Endothelial cell of umbilical vein (primary cell): ENCODE measurements around the gene KIAA1755. TPM values are rescaled to one million over a fixed set of nuclear protein-coding genes. Genes with fewer than 3 reads are reported as not detected.

ENCODE experiments used
- BruUV-seq: library from RNA; stranded (reverse); fragments of 400-500 nt; replicated peaks from 2 replicates; lab custom pipeline; 2021; lab: Mats Ljungman, UMichigan
- CTCF ChIA-PET: fragments of 300-600, 350-600 bp; sonication (Branson Sonifier 250); formaldehyde crosslinking; loops from one replicate; lab custom pipeline; 2021; ENCODE audit warnings: antibody characterized with exemption, inconsistent platforms; lab: Charles Lee
- POLR2A ChIA-PET: fragments of 300-600, 350-600 bp; sonication (Branson Sonifier 250); formaldehyde crosslinking; loops from one replicate; lab custom pipeline; 2021; ENCODE audit warnings: antibody characterized with exemption, inconsistent platforms; lab: Charles Lee
- DNase-seq: peaks from one replicate; pipeline ENCODE4 v3.0.0-alpha.2; 2011; ENCODE audit warnings: low read depth, low spot score
- FAIRE-seq: peaks from 2 replicates; lab custom pipeline; 2011; peaks lifted over from hg19 to GRCh38; lab: Jason Lieb, UNC
- H2AFZ ChIP-seq: 2 replicates; pipeline ENCODE4 v1.6.0; 2012; ENCODE audit warnings: low read depth, low read length, control low read depth, inconsistent platforms
- H3K27ac ChIP-seq: 2 replicates; pipeline ENCODE4 v1.5.1; 2011; ENCODE audit warnings: low read depth, mild to moderate bottlenecking, control low read depth, low read length, moderate library complexity; ENCODE audit not compliant: insufficient read depth
- H3K27me3 ChIP-seq, 2 experiments: 2 replicates each; pipeline versions ENCODE4 v1.6.0 to v1.6.1; 2011; ENCODE audit warnings: low read length in 2 of 2, mixed read lengths in 1 of 2; ENCODE audit not compliant: control insufficient read depth in 2 of 2, insufficient read depth in 2 of 2
- H3K36me3 ChIP-seq, 2 experiments: 2 replicates in 1 of 2; 3 replicates in 1 of 2; pipeline ENCODE4 v1.5.1; 2011; ENCODE audit warnings: low read length in 2 of 2, mild to moderate bottlenecking in 1 of 2, moderate library complexity in 1 of 2; ENCODE audit not compliant: control insufficient read depth in 2 of 2, insufficient read depth in 2 of 2; ENCODE audit errors: extremely low read depth in 1 of 2
- H3K4me1 ChIP-seq: 3 replicates; pipeline ENCODE4 v1.5.1; 2011; ENCODE audit warnings: mild to moderate bottlenecking, low read length; ENCODE audit not compliant: control insufficient read depth, insufficient read depth; ENCODE audit errors: extremely low read depth
- H3K4me2 ChIP-seq: 2 replicates; pipeline ENCODE4 v1.6.1; 2011; ENCODE audit warnings: low read length, control low read depth, mixed read lengths; ENCODE audit not compliant: insufficient read depth
- H3K4me3 ChIP-seq, 3 experiments: fragments of 200-600 bp in 1 of 3; sonication (generic), shearing (Covaris generic) in 1 of 3; replicated peaks in 1 of 3; 2 replicates each; pipeline ENCODE4 v1.5.1; 2011 to 2016; ENCODE audit warnings: control low read depth in 3 of 3, low read length in 3 of 3, mild to moderate bottlenecking in 2 of 3, inconsistent platforms in 1 of 3, low read depth in 1 of 3, moderate library complexity in 1 of 3; ENCODE audit not compliant: insufficient read depth in 1 of 3
- H3K79me2 ChIP-seq: 2 replicates; pipeline ENCODE4 v1.6.0; 2012; ENCODE audit warnings: low read length, inconsistent platforms; ENCODE audit not compliant: control insufficient read depth, insufficient read depth
- H3K9ac ChIP-seq: replicated peaks from 2 replicates; pipeline ENCODE3; 2011; ENCODE audit warnings: low read length, control low read depth; ENCODE audit not compliant: insufficient read depth; ENCODE audit errors: extremely low read depth
- H3K9me1 ChIP-seq: replicated peaks from 3 replicates; pipeline ENCODE4 v1.6.0; 2011; ENCODE audit warnings: mild to moderate bottlenecking, low read length; ENCODE audit not compliant: control insufficient read depth, insufficient read depth; ENCODE audit errors: extremely low read depth
- H3K9me3 ChIP-seq: replicated peaks from 2 replicates; pipeline ENCODE4 v1.5.1; 2012; ENCODE audit warnings: low read length, inconsistent platforms; ENCODE audit not compliant: control insufficient read depth, insufficient read depth
- H4K20me1 ChIP-seq: replicated peaks from 2 replicates; pipeline ENCODE3; 2011; ENCODE audit warnings: mild to moderate bottlenecking, low read length; ENCODE audit not compliant: control insufficient read depth, insufficient read depth; ENCODE audit errors: extremely low read depth
- JUN ChIP-seq: IDR thresholded peaks from 2 replicates; pipeline ENCODE4 v1.6.1; 2011; ENCODE audit warnings: borderline replicate concordance, low read depth; ENCODE audit not compliant: insufficient read length, insufficient read depth
- MYC ChIP-seq: IDR thresholded peaks from one replicate; pipeline ENCODE4 v1.6.1; 2011; ENCODE audit warnings: mild to moderate bottlenecking, low read depth, low read length
- POLR2A ChIP-seq: IDR thresholded peaks from 2 replicates; pipeline ENCODE4 v1.6.1; 2012; ENCODE audit warnings: low read depth, mild to moderate bottlenecking, control low read depth, low read length
- dilution Hi-C: fragments of 300-500 bp; cut with MboI; formaldehyde crosslinking; loops from one replicate; pipeline ENCODE4 v1.15.0; 2019; ENCODE audit warnings: low sequenced_read_pairs; ENCODE audit not compliant: extremely low pct_ligation_motif_present
- intact Hi-C: fragments of 100-400 bp; cut with micrococcal nuclease; formaldehyde crosslinking; loops from one replicate; pipeline ENCODE4 v1.10.0; 2022
- polyA plus RNA-seq, 4 experiments: library from polyadenylated mRNA; depleted of rRNA in 3 of 4; stranded (reverse) in 3 of 4; unstranded in 1 of 4; fragments of >200 nt; gene quantifications; 2 replicates each; pipeline versions ENCODE4 v1.2.1 to v1.2.3, GENCODE V29; 2011 to 2012; ENCODE audit warnings: missing spikeins in 1 of 4
- total RNA-seq: library from RNA; stranded (reverse); gene quantifications from 2 replicates; pipeline ENCODE4 v1.2.3, GENCODE V29; 2021
- TF ChIP-seq, protein P1 (sequence below): IDR thresholded peaks from 2 replicates; pipeline ENCODE4 v1.6.1; 2011; ENCODE audit not compliant: insufficient read depth, insufficient read length

Gene KIAA1755
- total and polyA plus RNA-seq, 2 donors (not counting 3 experiments of a cell fraction or from before 2014, with no cell fraction given), result 0.36 to 0.51 TPM

DNA sequence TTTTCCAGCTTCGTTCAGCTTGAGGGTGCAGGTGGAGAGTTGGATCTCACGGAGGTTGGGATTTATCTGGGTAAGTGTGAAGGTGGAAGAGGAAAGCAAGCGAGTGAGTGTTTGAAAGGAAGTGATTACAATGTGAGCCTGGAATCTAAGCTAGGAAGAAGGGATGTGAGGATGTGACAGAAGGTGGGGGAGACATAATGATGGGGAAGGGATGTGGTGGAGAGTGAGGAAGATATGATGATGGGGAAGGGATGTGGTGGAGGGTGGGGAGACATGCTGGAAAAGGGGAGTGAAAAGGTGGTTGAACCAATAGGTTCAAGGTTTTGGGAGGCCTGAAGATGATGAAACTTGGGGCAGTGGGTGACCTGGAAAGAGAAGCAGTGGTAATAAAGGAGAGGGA, 23.2 kb downstream of the KIAA1755 start:
- Histone ChIP-seq H2AFZ (no peak overlapping the region), H4K20me1 (no peaks in the 10 kb centered on the region), H3K27ac (no peak overlapping the region), H3K36me3 (no peaks in the 10 kb centered on the region), H3K27me3 (peaks cover 0 to 1% of the 10 kb centered on the region in 2 experiments), H3K79me2 (no peaks in the 10 kb centered on the region), H3K9me3 (no peaks in the 10 kb centered on the region), H3K9ac (no peak overlapping the region), H3K9me1 (no peaks in the 10 kb centered on the region), H3K4me3 (no peak overlapping the region), H3K4me1 (no peaks in the 10 kb centered on the region), H3K4me2 (no peak overlapping the region)
- FAIRE-seq (no peak), DNase-seq (no peak)
- CTCF ChIA-PET, result interaction anchor here (1.3 kb wide), 1 partner anchor 78 kb away, joined by 3 read pairs; no protein-coding TSS in a partner anchor
- no TSS peak for BruUV-seq
- intact Hi-C loops, result no loop called here
- POLR2A ChIA-PET, result no interaction called here
- no peak for TF ChIP-seq POLR2A
- dilution Hi-C loops, result no loop called here

DNA sequence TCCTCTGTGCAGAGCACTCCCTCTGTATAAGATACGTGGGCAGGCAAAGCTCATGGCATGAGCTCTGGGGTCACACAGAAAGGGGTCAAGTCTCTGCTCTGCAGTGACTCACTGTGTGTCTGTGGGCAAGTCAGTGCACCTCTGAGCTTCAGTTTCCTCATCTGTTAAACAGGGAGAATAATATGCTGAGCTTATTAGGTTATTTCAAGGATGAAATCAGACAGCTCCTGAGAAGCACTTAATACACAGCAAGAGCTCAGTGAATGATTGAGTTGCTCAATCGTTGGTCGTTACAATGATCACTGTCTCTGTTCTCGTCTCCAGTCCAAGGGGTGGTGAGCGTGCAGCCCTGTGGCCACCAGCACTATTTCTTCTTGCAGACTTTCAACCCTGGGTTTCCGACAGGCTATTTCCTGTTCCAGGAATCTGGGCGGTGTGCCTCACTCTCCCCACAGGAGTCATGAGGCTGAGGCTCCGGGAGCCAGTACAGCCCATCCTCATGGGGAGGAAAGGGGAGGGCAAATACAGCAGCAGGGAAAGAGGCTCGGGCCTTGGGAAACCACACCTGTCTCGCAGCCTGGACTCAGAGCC, 28.9 kb downstream of the KIAA1755 start:
- H4K20me1 ChIP-seq, result no peaks in the 10 kb centered on the region
- H3K4me1 ChIP-seq, result peaks cover 10% of the 10 kb centered on the region
- H3K9me1 ChIP-seq, result no peaks in the 10 kb centered on the region
- no peak overlapping the region for H3K27ac ChIP-seq
- no peak for TF ChIP-seq POLR2A
- no peak for TF ChIP-seq MYC
- TF ChIP-seq, protein P1, sequence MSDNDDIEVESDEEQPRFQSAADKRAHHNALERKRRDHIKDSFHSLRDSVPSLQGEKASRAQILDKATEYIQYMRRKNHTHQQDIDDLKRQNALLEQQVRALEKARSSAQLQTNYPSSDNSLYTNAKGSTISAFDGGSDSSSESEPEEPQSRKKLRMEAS, result no peak
- TF ChIP-seq JUN, result peak; percentile 5
- CTCF ChIA-PET, result interaction anchor here (0.8 to 9.2 kb wide), 19 partner anchors 8 to 667 kb away, joined by 3 to 204 read pairs (median 5); partner anchors contain the start of gene BPI
- H3K9me3 ChIP-seq, result no peaks in the 10 kb centered on the region
- intact Hi-C loops, result no loop called here
- no peak overlapping the region for H3K9ac ChIP-seq
- no peaks in the 10 kb centered on the region for H3K79me2 ChIP-seq
- dilution Hi-C loops, result no loop called here
- H3K4me2 ChIP-seq, result peak overlapping the region; percentile 58
- BruUV-seq, result no TSS peak
- H3K4me3 ChIP-seq, result no peak overlapping the region
- H2AFZ ChIP-seq, result peak overlapping the region; percentile 81
- POLR2A ChIA-PET, result interaction anchor here (0.8 kb wide), 1 partner anchor 177 kb away, joined by 3 read pairs; no protein-coding TSS in a partner anchor
- FAIRE-seq (peak; percentile 68), DNase-seq (peak; percentile 64)
- H3K36me3 ChIP-seq, result no peaks in the 10 kb centered on the region
- H3K27me3 ChIP-seq, result peaks cover 0 to 1% of the 10 kb centered on the region in 2 experiments
